Measurements from ENCODE around the gene DPM3. TPM values are rescaled to one million over a fixed set of nuclear protein-coding genes. Genes with fewer than 3 reads are reported as not detected.
A peak's percentile ranks its signal among the peaks of the same experiment; 100 is the strongest.

Gene DPM3
- total and polyA plus RNA-seq, 9 of the 15 experiments (the other 6 are each of a cell fraction or from before 2014, with no cell fraction given): 3.7 to 120 (median 36.4) TPM

- BruUV-seq (replicated peaks): no TSS peak
- no peaks in the 10 kb centered on the region for H4K20me1 ChIP-seq (replicated peaks; ENCODE audit: control insufficient read depth, insufficient read depth, low read length)
- intact Hi-C loops (cut with micrococcal nuclease) (no loop called here), in situ Hi-C loops (cut with MboI) (no loop called here)
- no peaks in the 10 kb centered on the region for H3K9me1 ChIP-seq (ENCODE audit: control insufficient read depth, insufficient read depth, low read length)
- ChIA-PET CTCF (ENCODE audit: low intra/inter-chr PET ratio) (no interaction called here), POLR2A (interaction anchor here (0.6 kb wide), 1 partner anchor 12 kb away, joined by 3 read pairs; no protein-coding TSS in a partner anchor)
- no peak overlapping the region for H3K4me3 ChIP-seq
- FAIRE-seq (no peak), ATAC-seq (no peak), DNase-seq (ENCODE audit: extremely low read depth in 1 of 4, low spot score in 3 of 4) (no peak)
- H3K27me3 ChIP-seq (ENCODE audit: control insufficient read depth in 2 of 2, insufficient read depth in 2 of 2, low read length in 2 of 2): no peaks in the 10 kb centered on the region
- H3K36me3 ChIP-seq (ENCODE audit: control insufficient read depth, insufficient read depth, low read length): no peaks in the 10 kb centered on the region
- TF ChIP-seq ZNF609 (CRISPR knock-in tag; IDR thresholded peaks at IDR 0.05; ENCODE audit: borderline replicate concordance) (no peak), BRD9 (IDR thresholded peaks at IDR 0.05; ENCODE audit: low read depth, partially characterized antibody) (no peak), RFX7 (CRISPR knock-in tag; IDR thresholded peaks at IDR 0.05) (no peak), SMAD3 (CRISPR knock-in tag; conservative IDR thresholded peaks at IDR 0.05) (no peak), ZNF165 (CRISPR knock-in tag; IDR thresholded peaks at IDR 0.05; ENCODE audit: borderline replicate concordance) (no peak), MAFK (IDR thresholded peaks at IDR 0.05; ENCODE audit: low read length) (no peak), ERF (CRISPR knock-in tag; IDR thresholded peaks at IDR 0.05) (no peak), ZNF639 (CRISPR knock-in tag; conservative IDR thresholded peaks at IDR 0.05 in 1 of 2, IDR thresholded peaks at IDR 0.05 in 1 of 2) (no peak)
- H3K9ac ChIP-seq (ENCODE audit: insufficient read depth in 1 of 2, low read depth in 2 of 2, low read length in 2 of 2): peak overlapping the region in 1 of 2 experiments; percentile 64; a peak in 2 of 4 replicates
- no peak overlapping the region for H3K4me2 ChIP-seq (ENCODE audit: insufficient read depth, low read length)
- H3K79me2 ChIP-seq (ENCODE audit: control insufficient read depth, insufficient read depth, low read length): peaks cover 1% of the 10 kb centered on the region; the same call in 2 of the 3 replicates
- 73% methylated on average over 12 of the region's 14 CpGs for WGBS (ENCODE audit: insufficient coverage, low coverage, missing lambda C conversion rate)
- no peak overlapping the region for H2AFZ ChIP-seq (ENCODE audit: low read depth, low read length)
- no peaks in the 10 kb centered on the region for H3K9me3 ChIP-seq (replicated peaks; ENCODE audit: control insufficient read depth, insufficient read depth, low read depth, low read length)
- H3K27ac ChIP-seq (ENCODE audit: extremely low read depth, low read depth, low read length): no peak overlapping the region
- peaks cover 0 to 31% of the 10 kb centered on the region in 2 experiments; a peak in 3 of 5 replicates for H3K4me1 ChIP-seq (replicated peaks in 1 of 2; ENCODE audit: control insufficient read depth in 2 of 2, insufficient read depth in 2 of 2, low read length in 2 of 2)
Observed at GRCh38 chr1:155186794-155187455, 46.6 kb upstream of the DPM3 start.

Measured in K562 (cell line).